ENCODE measurements around the gene TAOK3.

- TF ChIP-seq CTCF (IDR thresholded peaks at IDR 0.05; ENCODE audit: low read depth, low read length) (no peak), MAX (IDR thresholded peaks at IDR 0.05; ENCODE audit: low read depth, low read length) (no peak), POLR2A (IDR thresholded peaks at IDR 0.05; ENCODE audit: extremely low read depth, insufficient read length) (no peak), MYC (IDR thresholded peaks at IDR 0.05; ENCODE audit: low read depth, low read length) (no peak)
These were observed 263.6 kb downstream of the TAOK3 start for GRCh38 chr12:118109088-118109487.
